ENCODE results near the gene SHANK2. TPM values are rescaled to one million over a fixed set of nuclear protein-coding genes. Genes with fewer than 3 reads are reported as not detected.

SHANK2 gene
- total and polyA plus RNA-seq, 2 donors from 2014 or later = 4.0 to 57.8 TPM

GRCh38 chr11:71266114-71266833 lies 13.9 kb upstream of the SHANK2 start:
- FAIRE-seq (no peak), DNase-seq (peak in 1 of 5 donors; percentile 48)
- no peaks in the 10 kb centered on the region for H3K9me3 ChIP-seq (ENCODE audit: control insufficient read depth in 2 of 3, insufficient read depth in 1 of 3, low read length in 3 of 3)
- H3K4me3 ChIP-seq (ENCODE audit: low read length in 3 of 3) = no peak overlapping the region
- no peaks in the 10 kb centered on the region for H3K36me3 ChIP-seq (ENCODE audit: control insufficient read depth in 2 of 3, insufficient read depth in 3 of 3, low read length in 3 of 3)
- intact Hi-C loops (cut with DNase I) = no loop called here
- TF ChIP-seq CTCF (IDR thresholded peaks at IDR 0.05; ENCODE audit: borderline replicate concordance, extremely low read depth, insufficient read depth) = no peak
- H3K4me1 ChIP-seq (ENCODE audit: control insufficient read depth in 2 of 3, insufficient read depth in 2 of 3, low read depth in 1 of 3, low read length in 3 of 3) = no peaks in the 10 kb centered on the region
- H3K27ac ChIP-seq (ENCODE audit: low read depth in 2 of 2, low read length in 2 of 2) = no peak overlapping the region
- H3K9ac ChIP-seq (ENCODE audit: low read length in 3 of 3) = no peak overlapping the region
- H3K27me3 ChIP-seq (ENCODE audit: control insufficient read depth, insufficient read depth, low read length) = no peaks in the 10 kb centered on the region

GRCh38 chr11:71265559-71266092 lies 13.2 kb upstream of the SHANK2 start:
- Histone ChIP-seq H3K4me3 (ENCODE audit: low read length in 3 of 3) (no peak overlapping the region), H3K9ac (ENCODE audit: low read length in 3 of 3) (no peak overlapping the region), H3K4me1 (ENCODE audit: control insufficient read depth in 2 of 3, insufficient read depth in 2 of 3, low read depth in 1 of 3, low read length in 3 of 3) (no peaks in the 10 kb centered on the region), H3K27me3 (ENCODE audit: control insufficient read depth, insufficient read depth, low read length) (no peaks in the 10 kb centered on the region), H3K27ac (ENCODE audit: low read depth in 2 of 2, low read length in 2 of 2) (no peak overlapping the region), H3K36me3 (ENCODE audit: control insufficient read depth in 2 of 3, insufficient read depth in 3 of 3, low read length in 3 of 3) (no peaks in the 10 kb centered on the region), H3K9me3 (ENCODE audit: control insufficient read depth in 2 of 3, insufficient read depth in 1 of 3, low read length in 3 of 3) (no peaks in the 10 kb centered on the region)
- intact Hi-C loops (cut with DNase I) = no loop called here
- DNase-seq (peak in 2 of 5 donors; percentile 27 to 51), FAIRE-seq (no peak)
- no peak for TF ChIP-seq CTCF (IDR thresholded peaks at IDR 0.05; ENCODE audit: borderline replicate concordance, extremely low read depth, insufficient read depth)

- Histone ChIP-seq H3K27ac (ENCODE audit: low read depth in 2 of 2, low read length in 2 of 2) (no peak overlapping the region), H3K27me3 (ENCODE audit: control insufficient read depth, insufficient read depth, low read length) (no peaks in the 10 kb centered on the region), H3K4me3 (ENCODE audit: low read length in 3 of 3) (no peak overlapping the region), H3K4me1 (ENCODE audit: control insufficient read depth in 2 of 3, insufficient read depth in 2 of 3, low read depth in 1 of 3, low read length in 3 of 3) (no peaks in the 10 kb centered on the region), H3K9me3 (ENCODE audit: control insufficient read depth in 2 of 3, insufficient read depth in 1 of 3, low read length in 3 of 3) (no peaks in the 10 kb centered on the region), H3K36me3 (ENCODE audit: control insufficient read depth in 2 of 3, insufficient read depth in 3 of 3, low read length in 3 of 3) (no peaks in the 10 kb centered on the region), H3K9ac (ENCODE audit: low read length in 3 of 3) (no peak overlapping the region)
- DNase-seq (peak in 1 of 5 donors; percentile 22), FAIRE-seq (no peak)
- intact Hi-C loops (cut with DNase I) = no loop called here
- TF ChIP-seq CTCF (IDR thresholded peaks at IDR 0.05; ENCODE audit: borderline replicate concordance, extremely low read depth, insufficient read depth) = no peak
Measured at GRCh38 chr11:71263386-71263785, 11.0 kb upstream of the SHANK2 start.
